Pons (tissue), 1 donor: Measurements from ENCODE around the gene MYCBPAP.
A peak's percentile ranks its signal among the peaks of the same experiment; 100 is the strongest.
"Not testable (repeated sequence)": the region's sequence is repeated elsewhere in the genome, so short reads cannot be mapped to it uniquely, and the experiment has no call there.

Experiments used
- DNase-seq: peaks from one replicate; pipeline ENCODE4 v3.0.0-alpha.2; 2016; ENCODE audit warnings: low spot score

MYCBPAP gene

DNA sequence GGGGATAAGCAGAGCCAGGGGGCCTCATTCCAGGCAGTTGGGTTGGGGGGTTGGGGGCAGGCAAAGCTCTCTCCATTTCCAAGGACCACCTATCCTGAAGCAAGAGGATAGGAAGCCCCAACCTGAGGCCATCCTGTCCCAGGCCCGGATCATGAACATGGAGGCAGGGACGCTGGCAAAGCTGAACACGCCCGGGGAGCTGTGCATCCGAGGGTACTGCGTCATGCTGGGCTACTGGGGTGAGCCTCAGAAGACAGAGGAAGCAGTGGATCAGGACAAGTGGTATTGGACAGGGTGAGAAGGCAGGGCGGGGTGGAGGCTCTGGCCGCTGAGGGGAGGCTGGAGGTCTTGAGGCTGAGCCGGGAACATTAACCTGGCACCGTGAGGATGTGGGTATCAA is 36.0 kb upstream of the MYCBPAP start:
- DNase-seq = no peak

DNA sequence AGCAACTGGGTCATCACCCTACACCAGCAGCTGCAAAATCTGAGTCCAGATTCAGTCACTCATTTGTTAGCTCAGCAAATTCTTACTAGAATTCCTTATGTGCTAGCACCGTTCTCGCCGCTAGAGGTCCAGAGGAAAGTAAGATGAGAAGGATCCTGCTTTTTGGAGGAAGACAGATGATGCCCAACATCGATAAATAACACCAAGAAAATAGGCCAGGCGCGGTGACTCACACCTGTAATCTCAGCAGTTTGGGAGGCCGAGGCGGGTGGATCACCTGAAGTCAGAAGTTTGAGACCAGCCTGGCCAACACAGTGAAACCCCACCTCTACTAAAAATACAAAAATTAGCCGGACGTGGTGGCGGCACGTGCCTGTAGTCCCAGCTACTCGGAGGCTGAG is 35.5 kb upstream of the MYCBPAP start:
- peak; percentile 14 for DNase-seq

DNA sequence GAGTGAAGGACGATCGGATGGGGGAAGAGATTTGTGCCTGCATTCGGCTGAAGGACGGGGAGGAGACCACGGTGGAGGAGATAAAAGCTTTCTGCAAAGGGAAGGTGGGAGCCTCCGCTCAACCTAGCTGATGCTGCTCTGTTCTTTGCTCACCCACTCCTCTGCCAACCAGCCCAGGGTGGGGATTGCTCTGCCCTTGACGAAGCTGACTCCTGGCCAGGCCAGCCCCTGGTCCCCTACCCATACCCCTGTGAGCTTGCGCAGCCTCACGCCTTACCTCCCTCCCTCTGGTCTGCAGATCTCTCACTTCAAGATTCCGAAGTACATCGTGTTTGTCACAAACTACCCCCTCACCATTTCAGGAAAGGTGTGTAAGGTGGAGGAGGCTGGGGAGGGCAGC is 34.3 kb upstream of the MYCBPAP start:
- DNase-seq = no peak

DNA sequence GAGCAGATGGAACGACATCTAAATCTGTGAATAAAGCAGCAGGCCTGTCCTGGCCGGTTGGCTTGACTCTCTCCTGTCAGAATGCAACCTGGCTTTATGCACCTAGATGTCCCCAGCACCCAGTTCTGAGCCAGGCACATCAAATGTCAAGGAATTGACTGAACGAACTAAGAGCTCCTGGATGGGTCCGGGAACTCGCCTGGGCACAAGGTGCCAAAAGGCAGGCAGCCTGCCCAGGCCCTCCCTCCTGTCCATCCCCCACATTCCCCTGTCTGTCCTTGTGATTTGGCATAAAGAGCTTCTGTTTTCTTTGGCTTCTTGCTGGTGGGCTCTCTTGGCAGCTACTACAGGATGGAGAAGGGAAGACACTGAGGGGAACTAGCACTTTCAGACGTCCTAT is 33.7 kb upstream of the MYCBPAP start:
- DNase-seq = no peak

DNA sequence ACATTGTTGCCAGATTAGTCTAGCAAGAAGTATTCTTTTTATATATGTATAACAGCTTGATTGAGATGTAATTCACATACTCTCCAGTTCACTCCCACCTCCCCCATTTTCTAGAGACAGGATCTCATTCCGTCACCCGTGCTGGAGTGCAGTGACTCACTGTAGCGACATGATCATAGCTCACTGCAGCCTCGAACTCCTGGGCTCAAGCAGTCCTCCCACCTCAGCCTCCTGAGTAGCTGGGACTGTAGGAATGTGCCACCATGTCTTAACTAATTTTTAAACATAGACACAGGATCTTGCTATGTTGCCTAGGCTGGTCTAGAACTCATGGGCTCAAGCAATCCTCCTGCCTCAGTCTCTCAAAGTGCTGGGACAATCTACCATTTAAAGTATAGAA is 32.9 kb upstream of the MYCBPAP start:
- DNase-seq = no peak

DNA sequence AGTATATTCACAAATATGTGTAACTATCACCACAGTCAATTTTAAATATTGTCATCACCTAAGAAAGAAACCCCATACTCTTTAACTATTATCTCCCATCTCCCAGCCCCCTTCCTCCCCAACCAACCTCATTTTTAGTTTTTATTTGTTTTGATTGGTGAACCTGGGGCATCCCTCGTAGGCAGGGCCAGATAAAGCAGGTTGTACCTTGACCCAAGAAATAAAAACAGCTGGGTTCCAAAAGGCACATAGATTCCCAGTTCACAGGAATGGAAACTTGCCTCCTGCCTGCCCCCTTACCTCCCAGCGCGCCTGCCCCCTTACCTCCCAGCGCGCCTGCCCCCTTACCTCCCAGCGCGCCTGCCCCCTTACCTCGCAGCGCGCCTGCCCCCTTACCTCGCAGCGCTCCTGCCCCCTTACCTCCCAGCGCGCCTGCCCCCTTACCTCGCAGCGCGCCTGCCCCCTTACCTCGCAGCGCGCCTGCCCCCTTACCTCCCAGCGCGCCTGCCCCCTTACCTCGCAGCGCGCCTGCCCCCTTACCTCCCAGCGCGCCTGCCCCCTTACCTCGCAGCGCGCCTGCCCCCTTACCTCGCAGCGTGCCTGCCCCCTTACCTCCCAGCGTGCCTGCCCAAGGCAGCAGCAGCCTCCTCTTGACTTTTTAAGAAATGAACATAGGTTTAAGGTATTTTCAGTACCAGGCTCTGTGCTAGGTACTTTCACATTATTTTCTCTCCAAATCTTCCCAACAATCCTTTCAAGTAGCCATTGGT is 32.3 kb upstream of the MYCBPAP start:
- not testable (repeated sequence) for DNase-seq

DNA sequence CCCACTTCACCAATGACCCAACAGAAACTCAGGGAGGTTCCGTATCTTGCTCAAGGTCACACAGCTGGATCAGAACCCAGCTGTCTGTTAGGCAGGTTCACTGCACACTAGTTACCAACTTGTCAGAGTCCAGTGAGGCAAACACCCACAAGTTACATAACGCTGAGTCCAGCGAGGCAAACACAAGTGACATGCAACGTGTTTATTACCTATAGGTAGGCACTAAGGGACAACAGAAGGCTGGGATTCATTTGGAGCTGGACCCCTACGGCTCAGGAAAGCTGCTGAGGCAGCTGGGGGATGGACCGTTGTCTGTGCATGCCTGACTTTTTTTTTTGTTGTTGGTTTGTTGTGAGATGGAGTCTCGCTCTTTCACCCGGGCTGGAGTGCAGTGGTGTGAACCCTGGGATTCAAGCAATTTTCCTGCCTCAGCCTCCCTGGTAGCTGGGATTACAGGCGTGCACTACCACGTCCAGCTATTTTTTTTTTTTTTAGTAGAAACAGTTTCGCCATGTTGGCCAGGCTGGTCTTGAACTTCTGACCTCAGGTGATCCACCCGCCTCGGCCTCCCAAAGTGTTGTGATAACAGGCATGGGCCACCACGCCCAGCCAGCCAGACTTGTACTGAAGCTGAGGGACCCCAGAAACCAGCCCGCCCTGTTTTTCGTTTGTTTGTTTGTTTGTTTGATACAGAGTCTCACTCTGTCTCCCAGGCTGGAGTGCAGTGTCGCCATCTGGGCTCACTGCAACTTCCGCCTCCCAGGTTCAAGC is 31.5 kb upstream of the MYCBPAP start:
- no peak for DNase-seq

DNA sequence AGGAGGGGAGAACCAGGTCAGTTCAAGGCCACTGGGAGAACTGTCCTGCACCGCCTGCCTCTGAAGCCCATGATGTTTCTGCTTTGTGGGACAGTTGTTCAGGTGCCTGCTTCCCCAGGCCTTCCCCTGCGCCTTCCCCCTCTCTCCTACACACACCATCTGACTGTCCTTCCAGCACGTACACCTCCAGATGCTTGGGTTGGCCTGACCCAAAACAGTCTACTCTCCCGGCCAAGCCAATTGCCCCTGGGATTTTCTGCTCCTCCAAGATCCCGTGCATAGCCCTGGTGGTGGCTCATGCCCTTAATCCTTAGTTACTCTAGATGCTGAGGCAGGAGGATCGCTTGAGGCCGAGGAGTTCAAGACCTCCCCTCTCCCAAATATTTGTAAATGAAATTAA is 30.3 kb upstream of the MYCBPAP start:
- no peak for DNase-seq

DNA sequence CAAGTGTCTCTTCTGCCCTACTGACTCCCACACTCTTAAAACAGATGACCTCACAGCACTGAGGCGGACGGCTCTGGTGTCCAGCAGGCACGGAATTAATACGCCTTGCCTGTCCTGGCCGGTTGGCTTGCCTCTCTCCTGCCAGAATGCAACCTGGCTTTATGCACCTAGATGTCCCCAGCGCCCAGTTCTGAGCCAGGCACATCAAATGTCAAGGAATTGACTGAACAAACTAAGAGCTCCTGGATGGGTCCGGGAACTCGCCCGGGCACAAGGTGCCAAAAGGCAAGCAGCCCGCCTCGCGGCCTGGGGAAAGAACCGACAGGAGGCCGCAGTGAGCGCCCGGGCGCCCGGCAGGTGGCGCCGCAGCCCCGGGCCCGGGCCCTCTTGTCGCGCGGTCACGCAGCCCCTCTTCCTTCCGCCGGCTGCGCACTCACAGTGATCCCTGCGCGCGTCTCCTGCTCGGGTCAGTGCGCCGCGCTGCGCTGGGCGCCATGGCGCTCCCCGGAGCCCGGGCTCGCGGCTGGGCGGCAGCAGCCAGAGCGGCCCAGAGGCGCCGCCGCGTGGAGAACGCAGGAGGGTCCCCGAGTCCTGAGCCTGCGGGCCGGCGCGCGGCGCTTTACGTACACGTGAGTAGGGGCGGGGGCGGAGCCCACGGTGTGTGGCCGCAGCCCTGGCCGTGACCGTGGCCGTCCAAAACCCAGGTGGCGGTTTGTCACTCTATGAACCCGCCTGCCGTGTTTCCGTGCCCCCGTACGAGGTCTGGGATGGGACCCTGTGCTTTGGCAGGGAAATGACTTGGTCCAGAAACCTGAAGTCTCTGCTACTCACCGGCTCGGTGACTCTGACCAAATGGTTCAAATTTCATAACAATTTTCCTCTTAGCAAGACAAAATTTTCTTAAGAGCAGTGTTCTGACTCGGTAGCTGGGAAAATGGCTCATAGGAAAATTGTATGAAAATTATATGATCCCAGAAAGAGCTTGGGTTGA is 29.6 kb upstream of the MYCBPAP start, which contains the start of gene RSAD1:
Gene RSAD1 (plus strand): TSS at position 470 of the 991 bp plus-strand sequence. CDS start 25 bp downstream, at position 495.
- peak; percentile 65 for DNase-seq

DNA sequence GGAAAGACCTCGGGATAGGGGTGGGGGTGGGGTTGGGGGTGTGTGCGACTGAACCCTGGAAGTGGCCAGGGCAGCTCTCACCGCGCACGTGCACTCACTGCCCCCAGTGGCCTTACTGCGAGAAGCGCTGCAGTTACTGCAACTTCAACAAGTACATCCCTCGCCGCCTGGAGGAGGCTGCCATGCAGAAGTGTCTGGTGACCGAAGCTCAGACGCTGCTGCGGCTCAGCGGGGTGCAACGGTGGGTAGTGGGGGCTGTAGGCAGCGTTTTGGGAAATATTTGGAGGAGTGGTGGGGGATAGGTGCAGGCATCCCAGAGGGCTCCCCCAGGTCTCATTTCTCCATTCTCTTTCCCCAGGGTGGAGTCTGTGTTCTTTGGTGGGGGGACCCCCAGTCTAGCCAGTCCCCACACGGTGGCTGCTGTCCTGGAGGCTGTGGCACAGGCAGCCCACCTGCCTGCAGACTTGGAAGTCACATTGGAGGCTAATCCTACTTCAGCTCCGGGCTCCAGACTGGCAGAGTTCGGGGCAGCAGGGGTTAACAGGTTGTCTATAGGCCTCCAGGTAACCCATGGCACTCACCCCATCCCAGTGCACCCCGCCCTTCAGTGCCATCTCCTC is 28.6 kb upstream of the MYCBPAP start:
- DNase-seq = peak; percentile 52

DNA sequence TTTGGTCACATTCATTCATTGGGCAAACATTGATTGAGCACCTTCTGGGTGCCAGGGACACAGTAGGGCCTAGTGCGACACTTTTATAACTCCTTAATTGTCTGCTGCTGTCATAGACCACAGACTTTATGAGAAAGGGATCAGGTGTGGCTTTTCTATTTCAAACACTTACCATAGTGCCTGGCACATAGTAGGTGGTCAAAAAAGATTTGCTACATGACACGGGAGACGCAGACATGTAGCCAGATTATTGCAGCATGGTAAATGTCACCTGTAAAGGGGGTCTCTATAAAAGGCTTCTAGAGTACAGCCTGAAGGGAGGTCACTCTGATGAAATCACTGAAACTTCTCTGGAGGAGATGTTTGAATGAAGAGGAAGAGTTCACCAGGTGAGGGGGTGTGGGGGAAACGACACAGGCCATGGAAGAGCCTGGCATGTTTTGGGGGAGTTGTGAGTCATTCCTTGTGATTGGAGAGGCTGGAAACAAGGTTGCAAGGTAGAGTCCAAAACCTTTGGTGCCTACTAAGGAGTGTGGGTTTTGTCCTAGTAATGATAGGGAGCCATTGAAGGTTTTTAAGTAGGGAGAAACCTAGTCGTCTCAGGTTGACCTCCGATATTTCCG is 28.0 kb upstream of the MYCBPAP start:
- no peak for DNase-seq

DNA sequence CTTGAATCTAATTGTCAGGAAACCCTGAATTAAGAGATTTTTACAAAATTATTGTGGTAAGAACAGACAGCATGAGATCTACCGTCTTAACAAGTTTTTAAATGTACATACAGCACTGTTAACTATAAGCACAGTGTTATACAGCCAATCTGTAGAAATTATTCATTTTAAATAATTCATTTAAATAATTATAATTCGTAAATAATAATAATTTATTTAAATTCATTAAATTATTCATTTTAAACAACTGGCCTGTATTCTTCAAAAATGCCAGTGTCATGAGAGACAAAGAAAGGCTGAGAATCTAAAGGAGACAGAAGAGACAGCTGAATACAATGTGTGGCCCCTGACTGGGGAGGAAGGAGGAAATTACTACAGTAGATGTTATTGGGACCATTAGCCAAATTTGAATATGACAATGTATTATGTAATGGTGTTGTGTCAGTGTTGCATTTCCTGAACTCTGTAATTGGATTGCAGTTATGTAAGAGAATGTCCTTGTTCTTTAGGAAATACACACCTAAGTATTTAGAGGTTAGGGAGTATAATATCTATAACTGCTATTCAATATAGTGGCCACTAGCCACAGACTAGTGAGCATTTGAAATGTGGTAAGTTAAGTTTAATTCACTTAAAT is 27.3 kb upstream of the MYCBPAP start:
- no peak for DNase-seq

DNA sequence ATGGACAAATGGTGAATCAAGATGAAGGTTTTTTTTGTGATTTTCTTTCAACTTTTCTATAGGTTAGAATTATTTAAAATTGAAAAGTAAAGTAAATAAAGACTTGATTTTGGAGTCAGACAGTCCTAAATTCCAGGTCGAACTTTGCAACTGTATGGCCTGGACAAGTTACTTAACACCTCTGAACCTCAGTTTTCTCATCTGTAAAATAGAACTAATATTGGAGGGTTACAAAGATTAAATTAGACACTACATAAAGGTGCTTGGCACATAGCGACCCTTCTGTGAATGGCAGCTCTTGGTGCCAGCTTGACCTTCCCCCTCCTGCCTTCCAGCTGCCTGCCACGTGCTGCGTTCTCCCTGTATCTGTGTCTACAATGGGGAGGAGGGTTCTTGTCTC is 26.6 kb upstream of the MYCBPAP start:
- DNase-seq = no peak

DNA sequence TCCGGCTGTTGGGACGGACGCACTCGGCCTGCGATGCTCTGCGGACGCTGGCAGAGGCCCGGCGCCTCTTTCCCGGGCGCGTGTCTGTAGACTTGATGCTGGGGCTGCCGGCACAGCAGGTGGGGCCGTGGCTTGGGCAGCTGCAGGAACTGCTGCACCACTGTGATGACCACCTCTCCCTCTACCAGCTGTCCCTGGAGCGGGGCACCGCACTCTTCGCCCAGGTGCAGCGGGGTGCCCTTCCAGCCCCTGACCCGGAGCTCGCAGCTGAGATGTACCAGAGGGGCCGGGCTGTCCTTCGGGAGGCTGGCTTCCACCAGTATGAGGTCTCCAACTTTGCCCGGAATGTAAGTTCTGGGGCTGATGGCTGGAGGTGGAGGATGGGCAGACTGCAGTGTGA is 26.1 kb upstream of the MYCBPAP start:
- no peak for DNase-seq

DNA sequence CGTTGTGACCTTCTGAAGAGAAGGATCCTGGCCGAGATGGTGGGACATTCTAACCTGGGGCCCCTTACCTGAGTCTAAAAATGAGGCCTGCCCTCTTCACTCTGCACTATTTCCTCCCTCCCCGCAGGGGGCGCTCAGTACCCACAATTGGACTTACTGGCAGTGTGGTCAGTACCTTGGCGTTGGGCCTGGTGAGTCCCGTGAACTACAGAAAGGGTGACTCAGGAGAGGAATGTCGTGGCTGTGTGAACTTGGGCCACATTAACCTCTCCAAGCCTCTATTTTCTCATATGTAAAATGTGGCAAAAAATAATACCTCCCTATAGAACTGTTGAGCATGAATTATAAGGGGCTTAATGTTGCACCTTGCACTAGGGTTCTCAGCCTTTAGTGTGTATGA is 25.7 kb upstream of the MYCBPAP start:
- DNase-seq = peak; percentile 97

DNA sequence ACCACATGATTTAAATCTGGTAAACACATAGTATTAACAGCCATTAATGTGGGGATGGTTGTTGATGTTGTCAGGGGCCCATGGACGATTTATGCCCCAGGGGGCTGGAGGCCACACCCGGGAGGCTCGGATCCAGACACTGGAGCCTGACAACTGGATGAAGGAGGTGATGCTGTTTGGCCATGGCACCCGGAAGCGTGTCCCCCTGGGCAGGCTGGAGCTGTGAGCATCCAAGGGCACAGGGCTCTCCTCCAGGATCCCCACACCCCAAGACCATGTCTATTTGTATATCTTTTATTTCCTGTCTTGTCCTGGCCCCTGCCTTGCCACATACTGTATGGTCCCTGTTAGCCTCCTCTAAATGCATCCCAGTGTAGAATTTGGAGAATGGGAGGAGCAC is 25.0 kb upstream of the MYCBPAP start:
- DNase-seq = no peak

DNA sequence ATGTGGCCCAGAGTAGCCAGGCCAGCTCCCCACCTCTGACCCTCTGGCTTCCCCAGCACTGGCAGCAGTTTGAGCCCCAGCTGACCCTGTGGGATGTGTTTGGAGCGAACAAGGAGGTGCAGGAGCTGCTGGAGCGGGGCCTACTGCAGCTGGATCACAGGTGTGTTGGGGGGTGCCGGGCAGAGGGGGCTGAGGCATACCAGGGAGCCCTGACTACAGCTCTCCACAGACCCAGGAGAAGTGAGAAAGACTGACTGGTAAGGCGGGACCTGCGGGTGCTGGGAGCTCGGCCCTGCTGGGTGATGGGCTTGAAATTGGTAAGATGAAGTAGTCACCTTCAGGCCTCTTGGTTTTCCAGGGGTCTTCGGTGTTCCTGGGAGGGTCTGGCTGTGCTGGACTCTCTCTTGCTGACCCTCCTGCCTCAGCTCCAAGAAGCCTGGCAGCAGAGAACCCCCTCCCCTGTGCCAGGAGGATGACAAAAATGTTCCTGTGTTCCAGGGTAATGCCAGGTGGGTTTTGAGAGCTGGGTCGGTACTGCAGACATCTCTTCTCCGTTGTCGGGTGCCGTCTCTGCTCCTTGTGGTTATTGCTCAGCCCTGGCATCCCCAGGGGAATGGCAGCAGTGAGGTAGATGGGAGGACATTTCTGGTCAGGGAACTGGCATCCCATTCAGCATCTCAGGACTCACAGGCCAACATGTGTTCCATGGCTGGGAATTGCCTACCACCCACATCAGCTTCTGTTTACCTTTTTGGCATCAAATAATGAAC is 23.7 kb upstream of the MYCBPAP start:
- DNase-seq = no peak

DNA sequence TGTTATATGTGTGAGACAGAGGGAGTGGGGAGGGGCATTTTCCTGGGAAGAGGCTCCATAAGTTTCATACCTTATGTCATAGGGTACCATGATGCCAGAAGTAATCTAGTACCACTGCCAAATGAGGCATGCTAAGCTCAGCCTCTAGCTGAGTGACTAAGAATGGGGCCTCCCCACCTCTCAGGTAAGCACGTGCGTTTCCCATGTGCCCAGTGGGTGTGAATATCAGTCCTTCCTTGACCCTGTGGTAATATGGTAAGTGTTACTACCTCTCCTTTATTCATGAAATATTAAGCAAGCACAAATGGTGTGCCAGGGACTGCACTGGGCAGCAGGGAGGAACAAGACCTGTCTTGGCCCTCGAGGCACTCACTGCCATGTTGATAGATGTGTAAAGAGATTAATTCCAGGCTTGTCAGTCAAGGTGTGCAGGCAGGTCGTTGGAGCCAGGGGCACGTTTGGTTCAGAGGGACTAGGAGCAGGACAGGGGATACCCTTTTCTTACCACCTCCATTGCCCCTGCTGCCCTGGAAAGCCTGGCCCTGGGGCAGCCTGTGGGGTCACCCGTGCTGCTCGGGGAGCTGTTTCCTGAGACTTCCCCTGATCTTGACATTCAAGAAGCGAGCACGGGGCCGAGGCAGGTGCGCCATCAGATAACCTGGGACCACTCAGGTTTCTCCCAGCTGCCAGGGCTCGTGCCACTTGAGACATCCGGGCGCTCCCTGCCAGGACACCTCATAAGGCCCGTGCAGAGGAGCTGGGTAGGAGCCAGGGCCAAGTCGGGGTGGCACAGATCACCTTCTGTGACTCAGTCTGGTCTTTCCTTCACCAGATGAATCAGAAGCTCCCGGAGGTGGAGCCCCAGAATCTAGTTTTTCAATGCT is 20.8 kb upstream of the MYCBPAP start:
- DNase-seq = no peak

DNA sequence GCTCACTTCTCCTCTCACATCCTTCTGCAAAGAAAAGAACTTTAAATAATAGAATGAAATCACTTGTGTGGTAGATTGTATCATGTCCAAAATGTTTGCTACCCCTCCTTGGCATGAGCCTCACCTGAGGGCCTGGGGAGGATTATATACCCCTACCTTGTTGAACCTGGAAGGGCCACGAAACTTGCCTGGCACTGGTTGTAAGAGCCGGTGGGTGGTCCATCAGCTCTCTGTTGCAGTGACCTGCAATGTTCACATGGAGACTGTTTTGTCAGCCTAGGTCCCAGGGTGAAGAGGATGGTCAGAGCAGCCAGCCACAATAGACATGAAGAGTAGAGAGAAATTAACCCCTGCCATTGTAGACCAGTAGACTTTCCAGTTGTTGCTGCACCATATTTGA is 19.4 kb upstream of the MYCBPAP start:
- no peak for DNase-seq
